HG03139 (cell line): ENCODE results near the gene NDRG2.

Experiments used
- ATAC-seq: cut with Tn5 transposase; IDR thresholded peaks from one replicate; pipeline ENCODE4 v1.9.1; 2021; ENCODE audit not compliant: unreplicated experiment

The NDRG2 gene

GRCh38 chr14:21024585-21025370 lies at the start of gene NDRG2:
Gene NDRG2 (minus strand): TSS chr14:21025061. CDS start chr14:21023315, 1,746 bp downstream.
- no peak for ATAC-seq

GRCh38 chr14:21073921-21074320 lies 49.1 kb upstream of the NDRG2 start:
- no peak for ATAC-seq

GRCh38 chr14:21072781-21073339 lies 48.0 kb upstream of the NDRG2 start:
- no peak for ATAC-seq

- ATAC-seq, result no peak
These were observed 47.2 kb upstream of the NDRG2 start for GRCh38 chr14:21072031-21072473.

- ATAC-seq, result peak; percentile 74
These were observed 46.6 kb upstream of the NDRG2 start for GRCh38 chr14:21071225-21072030.

GRCh38 chr14:21070610-21071224 lies 45.9 kb upstream of the NDRG2 start:
- ATAC-seq, result peak; percentile 2

- no peak for ATAC-seq
These were observed 45.3 kb upstream of the NDRG2 start, which contains the start of gene ARHGEF40 for GRCh38 chr14:21070083-21070609. Gene ARHGEF40 (plus strand): TSS chr14:21070304. CDS start chr14:21070397, 93 bp downstream.

- no peak for ATAC-seq
These were observed 44.7 kb upstream of the NDRG2 start for GRCh38 chr14:21069388-21070082.

GRCh38 chr14:21068521-21069387 lies 43.9 kb upstream of the NDRG2 start:
- ATAC-seq, result no peak

- no peak for ATAC-seq
These were observed 42.1 kb upstream of the NDRG2 start for GRCh38 chr14:21066882-21067502.

GRCh38 chr14:21063479-21063878 lies 38.6 kb upstream of the NDRG2 start:
- no peak for ATAC-seq

- ATAC-seq, result no peak
These were observed 36.4 kb upstream of the NDRG2 start for GRCh38 chr14:21061347-21061668.

GRCh38 chr14:21060614-21061346 lies 35.9 kb upstream of the NDRG2 start:
- ATAC-seq, result no peak

GRCh38 chr14:21059842-21060613 lies 35.2 kb upstream of the NDRG2 start:
- ATAC-seq, result no peak

GRCh38 chr14:21058903-21059302 lies 34.0 kb upstream of the NDRG2 start:
- no peak for ATAC-seq

GRCh38 chr14:21057803-21058675 lies 33.2 kb upstream of the NDRG2 start, which contains the start of gene RNASE8:
Gene RNASE8 (plus strand): TSS chr14:21057822. CDS start chr14:21057893, 71 bp downstream.
- ATAC-seq, result no peak
